Measurements from ENCODE around the gene PJVK.
A peak's percentile ranks its signal among the peaks of the same experiment; 100 is the strongest.
"Not testable (repeated sequence)": the region's sequence is repeated elsewhere in the genome, so short reads cannot be mapped to it uniquely, and the experiment has no call there.

PJVK gene

GRCh38 chr2:178404368-178404767 lies 46.8 kb upstream of the PJVK start:
- Histone ChIP-seq H3K9ac (ENCODE audit: low read length) (peak overlapping the region; percentile 15; the same call in 1 of the 2 replicates), H3K27ac (ENCODE audit: low read length) (peak overlapping the region; percentile 54), H2AFZ (ENCODE audit: low read length) (peak overlapping the region; percentile 78), H3K79me2 (ENCODE audit: low read length) (no peaks in the 10 kb centered on the region), H3K4me2 (ENCODE audit: low read depth, low read length) (peak overlapping the region; percentile 53), H3K4me1 (ENCODE audit: low read length) (peaks cover 21% of the 10 kb centered on the region), H3K4me3 (ENCODE audit: low read length) (peak overlapping the region; percentile 4; the same call in 1 of the 2 replicates), H3K27me3 (replicated peaks; ENCODE audit: insufficient read depth, low read length) (no peaks in the 10 kb centered on the region), H3K9me2 (replicated peaks; ENCODE audit: insufficient read depth, low read length) (no peaks in the 10 kb centered on the region), H3K9me3 (replicated peaks; ENCODE audit: insufficient read depth, low read length) (no peaks in the 10 kb centered on the region), H3K36me3 (replicated peaks; ENCODE audit: insufficient read depth, low read length) (no peaks in the 10 kb centered on the region), H4K20me1 (ENCODE audit: insufficient read depth, low read length) (no peaks in the 10 kb centered on the region), H3F3A (ENCODE audit: insufficient read depth, low read length) (peaks cover 14% of the 10 kb centered on the region)
- peak; percentile 95 for DNase-seq
- TF ChIP-seq EZH2 (optimal IDR thresholded peaks at IDR 0.05; ENCODE audit: low read depth, low read length) (no peak), EZH2phosphoT487 (IDR thresholded peaks at IDR 0.05; ENCODE audit: low read length) (no peak)
- TF ChIP-seq, protein P1, sequence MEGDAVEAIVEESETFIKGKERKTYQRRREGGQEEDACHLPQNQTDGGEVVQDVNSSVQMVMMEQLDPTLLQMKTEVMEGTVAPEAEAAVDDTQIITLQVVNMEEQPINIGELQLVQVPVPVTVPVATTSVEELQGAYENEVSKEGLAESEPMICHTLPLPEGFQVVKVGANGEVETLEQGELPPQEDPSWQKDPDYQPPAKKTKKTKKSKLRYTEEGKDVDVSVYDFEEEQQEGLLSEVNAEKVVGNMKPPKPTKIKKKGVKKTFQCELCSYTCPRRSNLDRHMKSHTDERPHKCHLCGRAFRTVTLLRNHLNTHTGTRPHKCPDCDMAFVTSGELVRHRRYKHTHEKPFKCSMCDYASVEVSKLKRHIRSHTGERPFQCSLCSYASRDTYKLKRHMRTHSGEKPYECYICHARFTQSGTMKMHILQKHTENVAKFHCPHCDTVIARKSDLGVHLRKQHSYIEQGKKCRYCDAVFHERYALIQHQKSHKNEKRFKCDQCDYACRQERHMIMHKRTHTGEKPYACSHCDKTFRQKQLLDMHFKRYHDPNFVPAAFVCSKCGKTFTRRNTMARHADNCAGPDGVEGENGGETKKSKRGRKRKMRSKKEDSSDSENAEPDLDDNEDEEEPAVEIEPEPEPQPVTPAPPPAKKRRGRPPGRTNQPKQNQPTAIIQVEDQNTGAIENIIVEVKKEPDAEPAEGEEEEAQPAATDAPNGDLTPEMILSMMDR (IDR thresholded peaks at IDR 0.05; ENCODE audit: low read length), result no peak

DNA sequence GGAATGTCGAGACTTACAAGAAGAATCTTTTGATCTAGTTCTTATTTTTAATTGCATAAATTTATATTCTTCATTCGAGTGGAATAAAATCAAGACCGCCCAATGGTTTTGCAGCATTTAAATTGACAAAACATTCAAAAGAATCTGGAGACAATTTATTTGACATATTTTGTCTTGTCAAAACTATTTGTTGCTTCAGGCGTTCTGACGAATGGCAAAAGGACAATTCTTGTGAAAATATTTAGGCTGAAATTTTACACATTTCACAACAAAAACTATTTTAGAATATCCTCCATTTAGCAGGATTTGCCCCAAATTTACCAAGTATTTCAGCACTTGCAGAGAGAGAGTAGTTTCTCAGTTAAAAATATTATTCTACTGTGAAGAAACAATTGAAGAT lies 41.9 kb upstream of the PJVK start:
- H3K9me2 ChIP-seq (replicated peaks; ENCODE audit: insufficient read depth, low read length), result no peaks in the 10 kb centered on the region
- no peak overlapping the region for H3K27ac ChIP-seq (ENCODE audit: low read length)

DNA sequence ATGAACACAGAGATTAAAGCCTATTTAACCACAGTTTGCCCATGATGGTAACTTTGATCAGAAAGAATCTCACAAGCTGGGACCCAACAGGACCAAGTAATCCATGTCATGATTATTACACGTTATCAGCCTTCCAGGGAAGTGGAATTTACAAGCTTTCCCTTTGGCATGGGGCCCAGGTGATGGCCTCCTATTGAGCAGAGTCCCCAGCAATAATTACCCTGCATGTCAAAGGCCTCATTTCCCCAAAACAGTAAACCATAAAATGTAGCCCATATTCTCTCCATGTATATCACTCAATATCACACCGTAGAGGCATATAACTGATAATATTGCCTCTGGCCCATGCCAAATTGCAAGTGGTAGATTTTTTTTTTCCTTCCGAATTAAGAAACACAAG lies 39.1 kb upstream of the PJVK start:
- Histone ChIP-seq H3K27me3 (replicated peaks; ENCODE audit: insufficient read depth, low read length) (no peaks in the 10 kb centered on the region), H3K4me2 (ENCODE audit: low read depth, low read length) (no peak overlapping the region), H3K9ac (ENCODE audit: low read length) (no peak overlapping the region), H2AFZ (ENCODE audit: low read length) (no peak overlapping the region), H3K27ac (ENCODE audit: low read length) (no peak overlapping the region), H3K9me3 (replicated peaks; ENCODE audit: insufficient read depth, low read length) (no peaks in the 10 kb centered on the region), H4K20me1 (ENCODE audit: insufficient read depth, low read length) (no peaks in the 10 kb centered on the region), H3K79me2 (ENCODE audit: low read length) (no peaks in the 10 kb centered on the region), H3F3A (ENCODE audit: insufficient read depth, low read length) (peaks cover 7% of the 10 kb centered on the region; the same call in 1 of the 2 replicates), H3K9me2 (replicated peaks; ENCODE audit: insufficient read depth, low read length) (no peaks in the 10 kb centered on the region), H3K36me3 (replicated peaks; ENCODE audit: insufficient read depth, low read length) (no peaks in the 10 kb centered on the region), H3K4me3 (ENCODE audit: low read length) (no peak overlapping the region), H3K4me1 (ENCODE audit: low read length) (peaks cover 5% of the 10 kb centered on the region; the same call in 1 of the 2 replicates)
- no peak for DNase-seq
- TF ChIP-seq, protein P1 (IDR thresholded peaks at IDR 0.05; ENCODE audit: low read length), result no peak
- no peak for TF ChIP-seq EZH2 (optimal IDR thresholded peaks at IDR 0.05; ENCODE audit: low read depth, low read length)
- no peak for TF ChIP-seq EZH2phosphoT487 (IDR thresholded peaks at IDR 0.05; ENCODE audit: low read length)

More for the DNA sequence above, 41.9 kb upstream of the PJVK start:
- Histone ChIP-seq H3K36me3 (replicated peaks; ENCODE audit: insufficient read depth, low read length) (no peaks in the 10 kb centered on the region), H3K9ac (ENCODE audit: low read length) (no peak overlapping the region), H3K79me2 (ENCODE audit: low read length) (no peaks in the 10 kb centered on the region), H4K20me1 (ENCODE audit: insufficient read depth, low read length) (no peaks in the 10 kb centered on the region), H2AFZ (ENCODE audit: low read length) (no peak overlapping the region), H3K4me1 (ENCODE audit: low read length) (peaks cover 11% of the 10 kb centered on the region), H3K4me3 (ENCODE audit: low read length) (no peak overlapping the region), H3K4me2 (ENCODE audit: low read depth, low read length) (no peak overlapping the region), H3K9me3 (replicated peaks; ENCODE audit: insufficient read depth, low read length) (no peaks in the 10 kb centered on the region), H3K27me3 (replicated peaks; ENCODE audit: insufficient read depth, low read length) (no peaks in the 10 kb centered on the region), H3F3A (ENCODE audit: insufficient read depth, low read length) (peaks cover 14% of the 10 kb centered on the region)
- DNase-seq, result no peak
- TF ChIP-seq EZH2phosphoT487 (IDR thresholded peaks at IDR 0.05; ENCODE audit: low read length), result no peak
- TF ChIP-seq, protein P1 (IDR thresholded peaks at IDR 0.05; ENCODE audit: low read length), result no peak
- TF ChIP-seq EZH2 (optimal IDR thresholded peaks at IDR 0.05; ENCODE audit: low read depth, low read length), result no peak

DNA sequence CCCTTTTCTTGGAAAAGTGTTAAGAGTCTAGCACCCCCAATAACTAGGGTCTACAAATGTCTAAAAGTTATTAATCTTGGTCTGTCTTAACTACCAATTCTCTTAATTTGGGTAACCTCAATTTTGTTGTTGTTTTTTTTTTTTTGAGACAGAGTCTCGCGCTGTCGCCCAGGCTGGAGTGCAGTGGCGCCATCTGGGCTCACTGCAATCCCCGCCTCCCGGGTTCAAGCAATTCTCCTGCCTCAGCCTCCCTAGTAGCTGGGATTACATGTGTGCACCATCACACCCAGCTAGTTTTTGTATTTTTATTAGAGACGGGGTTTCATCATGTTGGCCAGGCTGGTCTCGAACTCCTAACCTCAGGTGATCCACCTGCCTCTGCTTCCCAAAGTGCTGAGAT lies 38.7 kb upstream of the PJVK start:
- not testable (repeated sequence) for H3F3A ChIP-seq (ENCODE audit: insufficient read depth, low read length); H3K4me1 ChIP-seq (ENCODE audit: low read length); H3K79me2 ChIP-seq (ENCODE audit: low read length); H2AFZ ChIP-seq (ENCODE audit: low read length); H4K20me1 ChIP-seq (ENCODE audit: insufficient read depth, low read length); H3K9me3 ChIP-seq (replicated peaks; ENCODE audit: insufficient read depth, low read length); H3K4me3 ChIP-seq (ENCODE audit: low read length); H3K9me2 ChIP-seq (replicated peaks; ENCODE audit: insufficient read depth, low read length); H3K27ac ChIP-seq (ENCODE audit: low read length); H3K9ac ChIP-seq (ENCODE audit: low read length); H3K36me3 ChIP-seq (replicated peaks; ENCODE audit: insufficient read depth, low read length); DNase-seq; H3K27me3 ChIP-seq (replicated peaks; ENCODE audit: insufficient read depth, low read length)
- H3K4me2 ChIP-seq (ENCODE audit: low read depth, low read length), result peak overlapping the region; percentile 48; the same call in 1 of the 2 replicates
